Neural crest cell (in vitro differentiated cells): Measurements from ENCODE around the gene RIPOR2. TPM values are rescaled to one million over a fixed set of nuclear protein-coding genes. Genes with fewer than 3 reads are reported as not detected.

Experiments
- DNase-seq: peaks from one replicate; pipeline ENCODE4 v3.0.0; 2021; ENCODE audit warnings: low read depth, mixed read lengths, low spot score
- H3K27ac Mint-ChIP-seq: one replicate; pipeline ENCODE4 v1.8.0; 2021; ENCODE audit warnings: mild to moderate bottlenecking, mixed read lengths; ENCODE audit not compliant: unreplicated experiment
- H3K27me3 Mint-ChIP-seq: 2 replicates; pipeline ENCODE4 v1.8.0; 2021; ENCODE audit warnings: low read depth, mild to moderate bottlenecking, mixed read lengths
- H3K36me3 Mint-ChIP-seq: 2 replicates; pipeline ENCODE4 v1.8.0; 2021; ENCODE audit warnings: low read depth, mild to moderate bottlenecking, mixed read lengths
- H3K4me1 Mint-ChIP-seq: 2 replicates; pipeline ENCODE4 v1.8.0; 2021; ENCODE audit warnings: mixed read lengths
- H3K4me3 Mint-ChIP-seq: one replicate; pipeline ENCODE4 v1.8.0; 2021; ENCODE audit warnings: mild to moderate bottlenecking, mixed read lengths
- H3K9me3 Mint-ChIP-seq: 2 replicates; pipeline ENCODE4 v1.8.0; 2021; ENCODE audit warnings: mixed read lengths
- CTCF ChIP-seq: fragments of 200-600 bp; sonication (generic); conservative IDR thresholded peaks from 2 replicates; pipeline ENCODE4 v1.5.0; 2021; ENCODE audit warnings: antibody characterized with exemption, mild to moderate bottlenecking
- total RNA-seq: library from RNA; stranded (reverse); gene quantifications from 2 replicates; pipeline ENCODE4 v1.2.1, GENCODE V29; 2021

The RIPOR2 gene
- total RNA-seq, 1 donor from 2014 or later: 3.5 TPM

GRCh38 chr6:24874128-24874527 lies 61.6 kb downstream of the RIPOR2 start:
- H3K4me3 Mint-ChIP-seq: no peak overlapping the region
- peaks cover 4% of the 10 kb centered on the region for H3K27me3 Mint-ChIP-seq
- TF ChIP-seq CTCF: no peak
- H3K36me3 Mint-ChIP-seq: no peaks in the 10 kb centered on the region
- no peak for DNase-seq
- H3K4me1 Mint-ChIP-seq: peaks cover 12% of the 10 kb centered on the region
- peaks cover 2% of the 10 kb centered on the region for H3K9me3 Mint-ChIP-seq
- H3K27ac Mint-ChIP-seq: no peak overlapping the region

DNA sequence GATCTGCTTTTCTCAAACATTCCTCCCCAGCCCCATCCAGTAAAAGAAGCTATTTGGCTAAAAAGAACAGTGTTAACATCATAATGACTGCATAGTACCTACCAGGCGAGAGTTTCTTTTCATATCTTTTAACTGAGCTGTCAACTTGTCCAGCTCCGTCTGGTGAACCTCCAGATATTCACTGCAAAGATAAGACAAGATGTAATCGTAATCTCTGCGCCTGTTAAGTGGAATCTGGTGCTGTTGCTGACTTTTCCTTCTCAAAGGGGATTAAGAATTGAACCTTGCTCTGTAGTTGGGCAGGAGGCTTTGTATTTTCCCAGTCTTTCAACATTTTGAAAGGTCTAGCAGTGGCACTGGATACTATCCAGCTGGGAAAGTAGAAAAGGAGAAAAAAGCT lies 63.0 kb downstream of the RIPOR2 start:
- H3K4me3 Mint-ChIP-seq: no peak overlapping the region
- peaks cover 1% of the 10 kb centered on the region for H3K27me3 Mint-ChIP-seq
- H3K27ac Mint-ChIP-seq: no peak overlapping the region
- no peak for DNase-seq
- TF ChIP-seq CTCF: no peak
- H3K36me3 Mint-ChIP-seq: no peaks in the 10 kb centered on the region
- peaks cover under 1% of the 10 kb centered on the region for H3K9me3 Mint-ChIP-seq
- H3K4me1 Mint-ChIP-seq: peaks cover 12% of the 10 kb centered on the region

GRCh38 chr6:24868765-24869164 lies 67.0 kb downstream of the RIPOR2 start:
- H3K27me3 Mint-ChIP-seq: no peaks in the 10 kb centered on the region
- no peak for DNase-seq
- no peak overlapping the region for H3K4me3 Mint-ChIP-seq
- TF ChIP-seq CTCF: no peak
- no peaks in the 10 kb centered on the region for H3K36me3 Mint-ChIP-seq
- no peak overlapping the region for H3K27ac Mint-ChIP-seq
- H3K4me1 Mint-ChIP-seq: peaks cover 12% of the 10 kb centered on the region
- H3K9me3 Mint-ChIP-seq: no peaks in the 10 kb centered on the region

DNA sequence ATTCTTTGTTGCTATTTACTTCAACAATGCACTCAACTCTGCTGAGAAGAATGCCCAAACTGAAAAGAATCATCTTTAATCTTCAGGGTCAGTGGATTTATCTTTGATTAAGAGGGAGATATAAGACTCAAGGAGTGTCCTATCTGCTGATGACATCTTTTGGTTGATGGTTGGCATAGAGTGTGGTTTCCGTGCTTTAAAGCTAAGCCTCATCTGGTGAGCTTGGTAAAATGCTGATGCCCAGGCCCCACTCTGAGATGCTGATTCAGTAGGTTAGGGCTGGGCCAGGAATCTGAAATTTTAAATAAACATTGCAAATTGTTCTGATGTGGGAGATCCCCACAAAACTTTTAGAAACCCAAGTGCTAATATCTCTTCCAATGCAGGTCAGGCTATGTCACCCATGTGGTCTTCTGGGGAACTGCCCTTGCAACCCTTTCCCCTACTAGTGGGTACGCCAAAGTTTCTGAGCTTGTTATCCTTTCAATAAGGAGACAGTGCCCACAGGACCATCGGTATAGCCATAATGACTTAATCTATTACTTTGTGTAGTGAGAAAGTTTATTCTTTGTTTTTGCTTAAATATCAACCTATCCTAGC lies 68.6 kb downstream of the RIPOR2 start:
- no peaks in the 10 kb centered on the region for H3K4me1 Mint-ChIP-seq
- H3K4me3 Mint-ChIP-seq: no peak overlapping the region
- H3K9me3 Mint-ChIP-seq: no peaks in the 10 kb centered on the region
- TF ChIP-seq CTCF: no peak
- H3K36me3 Mint-ChIP-seq: no peaks in the 10 kb centered on the region
- no peak overlapping the region for H3K27ac Mint-ChIP-seq
- H3K27me3 Mint-ChIP-seq: no peaks in the 10 kb centered on the region
- no peak for DNase-seq

DNA sequence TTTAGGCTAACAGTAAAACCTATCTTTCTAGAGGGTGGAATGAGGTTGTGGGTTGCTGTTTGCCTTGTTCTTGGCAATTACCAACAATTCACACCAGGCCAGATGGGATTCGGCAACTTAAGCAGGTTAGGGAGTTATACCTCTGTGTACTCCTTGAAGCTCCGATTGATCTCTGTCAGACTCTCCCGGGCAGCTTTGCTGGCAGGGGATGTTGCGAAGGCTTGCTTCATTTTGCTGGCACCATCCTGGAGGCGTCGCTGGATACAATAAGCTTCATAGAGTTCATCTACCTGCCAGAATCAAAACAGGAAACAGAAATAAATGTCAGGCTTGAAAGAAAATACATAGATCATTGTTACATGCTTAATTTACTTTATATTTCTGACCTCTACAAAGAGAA lies 70.6 kb downstream of the RIPOR2 start:
- H3K4me3 Mint-ChIP-seq: no peak overlapping the region
- H3K36me3 Mint-ChIP-seq: no peaks in the 10 kb centered on the region
- H3K4me1 Mint-ChIP-seq: no peaks in the 10 kb centered on the region
- TF ChIP-seq CTCF: no peak
- H3K9me3 Mint-ChIP-seq: no peaks in the 10 kb centered on the region
- no peak for DNase-seq
- no peak overlapping the region for H3K27ac Mint-ChIP-seq
- no peaks in the 10 kb centered on the region for H3K27me3 Mint-ChIP-seq
